HepG2 (cell line): ENCODE measurements around the gene PFKFB2. TPM values are rescaled to one million over a fixed set of nuclear protein-coding genes. Genes with fewer than 3 reads are reported as not detected.
A peak's percentile ranks its signal among the peaks of the same experiment; 100 is the strongest.

ENCODE experiments used
- BORCS8-MEF2B ChIP-seq: sonication (generic); formaldehyde crosslinking; IDR thresholded peaks from 2 replicates; pipeline ENCODE4 v1.8.0; 2022; ENCODE audit warnings: mild to moderate bottlenecking, missing genetic modification reagents
- FLYWCH1 ChIP-seq: sonication (generic); formaldehyde crosslinking; IDR thresholded peaks from 2 replicates; pipeline ENCODE4 v1.8.1; 2023; ENCODE audit warnings: mild to moderate bottlenecking, missing genetic modification reagents
- FOXA1 ChIP-seq, 2 experiments: fragments of 450-650 bp in 1 of 2; sonication (generic) in 1 of 2; formaldehyde crosslinking in 1 of 2; IDR thresholded peaks; 2 replicates each; pipeline versions ENCODE4 v1.4.0 to v1.6.1; 2016 to 2020; ENCODE audit warnings: missing genetic modification reagents in 1 of 2
- FOXM1 ChIP-seq: sonication (generic); formaldehyde crosslinking; IDR thresholded peaks from 2 replicates; pipeline ENCODE4 v1.5.0; 2020; ENCODE audit warnings: missing genetic modification reagents
- HCFC1 ChIP-seq: fragments of 150-350 bp; IDR thresholded peaks from 2 replicates; pipeline ENCODE4 v1.6.1; 2014; ENCODE audit warnings: low read depth, low read length
- HMG20B ChIP-seq: conservative IDR thresholded peaks from 2 replicates; pipeline ENCODE4 v1.6.1; 2016; ENCODE audit warnings: missing genetic modification reagents, missing compliant biosample characterization
- KDM1A ChIP-seq: IDR thresholded peaks from 2 replicates; pipeline ENCODE4 v1.6.1; 2016; ENCODE audit warnings: missing compliant biosample characterization
- KDM5A ChIP-seq: fragments of 200-600 bp; sonication (generic); IDR thresholded peaks from 2 replicates; pipeline ENCODE4 v1.7.0; 2018; ENCODE audit warnings: antibody characterized with exemption, mild to moderate bottlenecking, low read length, borderline replicate concordance
- LRRFIP1 ChIP-seq: sonication (generic); formaldehyde crosslinking; conservative IDR thresholded peaks from 2 replicates; pipeline ENCODE4 v1.4.0; 2020; ENCODE audit warnings: missing genetic modification reagents
- MYC ChIP-seq: sonication (generic); formaldehyde crosslinking; IDR thresholded peaks from 2 replicates; pipeline ENCODE4 v1.9.0; 2021; ENCODE audit warnings: missing genetic modification reagents, borderline replicate concordance
- NFIB ChIP-seq: sonication (generic); formaldehyde crosslinking; IDR thresholded peaks from 2 replicates; pipeline ENCODE4 v1.9.0; 2021; ENCODE audit warnings: missing genetic modification reagents, mild to moderate bottlenecking, borderline replicate concordance
- NFYB ChIP-seq: sonication (generic); formaldehyde crosslinking; IDR thresholded peaks from 2 replicates; pipeline ENCODE4 v1.4.0; 2020; ENCODE audit warnings: missing genetic modification reagents
- PAF1 ChIP-seq: IDR thresholded peaks from 2 replicates; pipeline ENCODE4 v1.6.1; 2016; ENCODE audit warnings: missing genetic modification reagents, missing compliant biosample characterization
- RXRA ChIP-seq: sonication (generic); formaldehyde crosslinking; IDR thresholded peaks from 2 replicates; pipeline ENCODE4 v1.5.1; 2020; ENCODE audit warnings: missing genetic modification reagents
- SP4 ChIP-seq: sonication (generic); formaldehyde crosslinking; IDR thresholded peaks from 2 replicates; pipeline ENCODE4 v1.8.1; 2023; ENCODE audit warnings: mild to moderate bottlenecking, missing genetic modification reagents
- STAT5B ChIP-seq: sonication (generic); formaldehyde crosslinking; IDR thresholded peaks from 2 replicates; pipeline ENCODE4 v1.4.0; 2020; ENCODE audit warnings: missing genetic modification reagents
- SYNCRIP ChIP-seq: fragments of 200-400 bp; formaldehyde crosslinking; IDR thresholded peaks from 2 replicates; pipeline ENCODE4 v1.6.1; 2018; ENCODE audit warnings: mild to moderate bottlenecking, low read depth, low read length; ENCODE audit not compliant: insufficient read depth
- YEATS4 ChIP-seq: sonication (generic); formaldehyde crosslinking; IDR thresholded peaks from 2 replicates; pipeline ENCODE4 v1.4.0; 2020; ENCODE audit warnings: missing genetic modification reagents, borderline replicate concordance
- ZBTB38 ChIP-seq: sonication (generic); formaldehyde crosslinking; IDR thresholded peaks from 2 replicates; pipeline ENCODE4 v1.5.1; 2020; ENCODE audit warnings: mild to moderate bottlenecking, missing genetic modification reagents
- ZMYM2 ChIP-seq: sonication (generic); formaldehyde crosslinking; IDR thresholded peaks from 2 replicates; pipeline ENCODE4 v1.8.0; 2022; ENCODE audit warnings: mild to moderate bottlenecking, missing genetic modification reagents
- ZNF224 ChIP-seq: sonication (generic); formaldehyde crosslinking; IDR thresholded peaks from 2 replicates; pipeline ENCODE4 v1.5.0; 2020; ENCODE audit warnings: mild to moderate bottlenecking, missing genetic modification reagents
- ZNF251 ChIP-seq: sonication (generic); formaldehyde crosslinking; IDR thresholded peaks from 2 replicates; pipeline ENCODE4 v1.9.0; 2021; ENCODE audit warnings: mild to moderate bottlenecking, missing genetic modification reagents
- ZSCAN12 ChIP-seq: sonication (generic); formaldehyde crosslinking; IDR thresholded peaks from 2 replicates; pipeline ENCODE4 v1.9.0; 2021; ENCODE audit warnings: mild to moderate bottlenecking, missing genetic modification reagents
- polyA plus RNA-seq, 8 experiments: library from polyadenylated mRNA; depleted of rRNA in 3 of 8; stranded (reverse) in 7 of 8; unstranded in 1 of 8; fragments of >200 nt; fragmentation: Illumina TruSeq in 4 of 8; extraction: Trizol in 4 of 8; gene quantifications; 2 replicates each; pipeline versions ENCODE4 v1.2.1 to v1.2.3, GENCODE V29; 2011 to 2016; ENCODE audit warnings: low read depth in 4 of 8, missing spikeins in 1 of 8, mixed read lengths in 1 of 8; ENCODE audit not compliant: insufficient read depth in 1 of 8
- total RNA-seq, 5 experiments: library from RNA; depleted of rRNA; stranded (reverse); fragments of >200 nt; fragmentation: Illumina TruSeq; extraction: Trizol; gene quantifications; 2 replicates each; pipeline ENCODE4 v1.2.3, GENCODE V29; 2016; ENCODE audit warnings: low read depth in 1 of 5
- TF ChIP-seq, protein P1 (sequence below): IDR thresholded peaks from 2 replicates; pipeline ENCODE4 v1.6.1; 2012; ENCODE audit warnings: low read depth, low read length, improper control_type of control experiment
- TF ChIP-seq, protein P2 (sequence below): sonication (generic); formaldehyde crosslinking; IDR thresholded peaks from 2 replicates; pipeline ENCODE4 v1.5.1; 2020; ENCODE audit warnings: mild to moderate bottlenecking, missing genetic modification reagents, borderline replicate concordance
- TF ChIP-seq, protein P3 (sequence below): sonication (generic); formaldehyde crosslinking; IDR thresholded peaks from 2 replicates; pipeline ENCODE4 v1.4.0; 2020; ENCODE audit warnings: missing genetic modification reagents, low read depth, mild to moderate bottlenecking, borderline replicate concordance

The PFKFB2 gene
- total and polyA plus RNA-seq, 2 of the 13 experiments (the other 11 are each of a cell fraction or from before 2014, with no cell fraction given) = 4.6 to 10.6 TPM

- TF ChIP-seq HCFC1 = no peak
- TF ChIP-seq, protein P1, sequence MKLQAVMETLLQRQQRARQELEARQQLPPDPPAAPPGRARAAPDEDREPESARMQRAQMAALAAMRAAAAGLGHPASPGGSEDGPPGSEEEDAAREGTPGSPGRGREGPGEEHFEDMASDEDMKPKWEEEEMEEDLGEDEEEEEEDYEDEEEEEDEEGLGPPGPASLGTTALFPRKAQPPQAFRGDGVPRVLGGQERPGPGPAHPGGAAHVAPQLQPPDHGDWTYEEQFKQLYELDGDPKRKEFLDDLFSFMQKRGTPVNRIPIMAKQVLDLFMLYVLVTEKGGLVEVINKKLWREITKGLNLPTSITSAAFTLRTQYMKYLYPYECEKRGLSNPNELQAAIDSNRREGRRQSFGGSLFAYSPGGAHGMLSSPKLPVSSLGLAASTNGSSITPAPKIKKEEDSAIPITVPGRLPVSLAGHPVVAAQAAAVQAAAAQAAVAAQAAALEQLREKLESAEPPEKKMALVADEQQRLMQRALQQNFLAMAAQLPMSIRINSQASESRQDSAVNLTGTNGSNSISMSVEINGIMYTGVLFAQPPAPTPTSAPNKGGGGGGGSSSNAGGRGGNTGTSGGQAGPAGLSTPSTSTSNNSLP = peak; percentile 78
- no peak for TF ChIP-seq MYC (CRISPR knock-in tag)
- TF ChIP-seq NFIB (CRISPR knock-in tag) = no peak
- TF ChIP-seq ZBTB38 = 0 out of 2 replicates have a peak, but pooled peaks have one; percentile 15
- no peak for TF ChIP-seq NFYB (CRISPR knock-in tag)
- no peak for TF ChIP-seq KDM1A (CRISPR knock-in tag)
- TF ChIP-seq KDM5A = no peak
- TF ChIP-seq RXRA = no peak; the same call in 1 of the 2 replicates
- TF ChIP-seq PAF1 = no peak
- TF ChIP-seq ZSCAN12 (CRISPR knock-in tag) = no peak
- TF ChIP-seq FLYWCH1 (CRISPR knock-in tag) = no peak
- no peak for TF ChIP-seq BORCS8-MEF2B
- no peak for TF ChIP-seq SYNCRIP
- TF ChIP-seq HMG20B (CRISPR knock-in tag) = no peak
- TF ChIP-seq ZNF251 (CRISPR knock-in tag) = no peak
- no peak for TF ChIP-seq ZNF224 (CRISPR knock-in tag)
- no peak for TF ChIP-seq YEATS4 (CRISPR knock-in tag)
- TF ChIP-seq LRRFIP1 (CRISPR knock-in tag) = no peak
- no peak for TF ChIP-seq FOXA1 (IDR thresholded peaks at IDR 0.05)
- TF ChIP-seq FOXA1 (CRISPR knock-in tag; IDR thresholded peaks at IDR 0.05) = peak; percentile 45; the same call in 1 of the 2 replicates
- TF ChIP-seq, protein P2, sequence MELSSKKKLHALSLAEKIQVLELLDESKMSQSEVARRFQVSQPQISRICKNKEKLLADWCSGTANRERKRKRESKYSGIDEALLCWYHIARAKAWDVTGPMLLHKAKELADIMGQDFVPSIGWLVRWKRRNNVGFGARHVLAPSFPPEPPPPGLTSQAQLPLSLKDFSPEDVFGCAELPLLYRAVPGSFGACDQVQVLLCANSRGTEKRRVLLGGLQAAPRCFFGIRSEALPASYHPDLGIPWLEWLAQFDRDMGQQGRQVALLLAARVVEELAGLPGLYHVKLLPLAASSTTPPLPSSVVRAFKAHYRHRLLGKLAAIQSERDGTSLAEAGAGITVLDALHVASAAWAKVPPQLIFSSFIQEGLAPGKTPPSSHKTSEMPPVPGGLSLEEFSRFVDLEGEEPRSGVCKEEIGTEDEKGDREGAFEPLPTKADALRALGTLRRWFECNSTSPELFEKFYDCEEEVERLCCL (CRISPR knock-in tag) = no peak
- TF ChIP-seq STAT5B (CRISPR knock-in tag) = no peak
- TF ChIP-seq, protein P3, sequence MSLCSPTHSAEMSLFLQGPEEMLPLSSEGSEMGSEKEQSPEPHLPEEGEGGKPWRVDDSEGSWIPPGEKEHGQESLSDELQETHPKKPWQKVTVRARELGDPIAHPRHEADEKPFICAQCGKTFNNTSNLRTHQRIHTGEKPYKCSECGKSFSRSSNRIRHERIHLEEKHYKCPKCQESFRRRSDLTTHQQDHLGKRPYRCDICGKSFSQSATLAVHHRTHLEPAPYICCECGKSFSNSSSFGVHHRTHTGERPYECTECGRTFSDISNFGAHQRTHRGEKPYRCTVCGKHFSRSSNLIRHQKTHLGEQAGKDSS (CRISPR knock-in tag) = no peak
- TF ChIP-seq FOXM1 = no peak
- 0 out of 2 replicates have a peak, but pooled peaks have one; percentile 41 for TF ChIP-seq SP4 (CRISPR knock-in tag)
- TF ChIP-seq ZMYM2 (CRISPR knock-in tag) = no peak
Measured at GRCh38 chr1:207021139-207021861, 31.8 kb upstream of the PFKFB2 start (continued).
